ENCODE measurements around the gene PDZD2. TPM values are rescaled to one million over a fixed set of nuclear protein-coding genes. Genes with fewer than 3 reads are reported as not detected.

PDZD2 gene
- total RNA-seq, 1 donor from 2014 or later: 0.38 TPM

- no peak overlapping the region for H3K27ac Mint-ChIP-seq
These were observed 270.1 kb downstream of the PDZD2 start for GRCh38 chr5:31909073-31909472.

DNA sequence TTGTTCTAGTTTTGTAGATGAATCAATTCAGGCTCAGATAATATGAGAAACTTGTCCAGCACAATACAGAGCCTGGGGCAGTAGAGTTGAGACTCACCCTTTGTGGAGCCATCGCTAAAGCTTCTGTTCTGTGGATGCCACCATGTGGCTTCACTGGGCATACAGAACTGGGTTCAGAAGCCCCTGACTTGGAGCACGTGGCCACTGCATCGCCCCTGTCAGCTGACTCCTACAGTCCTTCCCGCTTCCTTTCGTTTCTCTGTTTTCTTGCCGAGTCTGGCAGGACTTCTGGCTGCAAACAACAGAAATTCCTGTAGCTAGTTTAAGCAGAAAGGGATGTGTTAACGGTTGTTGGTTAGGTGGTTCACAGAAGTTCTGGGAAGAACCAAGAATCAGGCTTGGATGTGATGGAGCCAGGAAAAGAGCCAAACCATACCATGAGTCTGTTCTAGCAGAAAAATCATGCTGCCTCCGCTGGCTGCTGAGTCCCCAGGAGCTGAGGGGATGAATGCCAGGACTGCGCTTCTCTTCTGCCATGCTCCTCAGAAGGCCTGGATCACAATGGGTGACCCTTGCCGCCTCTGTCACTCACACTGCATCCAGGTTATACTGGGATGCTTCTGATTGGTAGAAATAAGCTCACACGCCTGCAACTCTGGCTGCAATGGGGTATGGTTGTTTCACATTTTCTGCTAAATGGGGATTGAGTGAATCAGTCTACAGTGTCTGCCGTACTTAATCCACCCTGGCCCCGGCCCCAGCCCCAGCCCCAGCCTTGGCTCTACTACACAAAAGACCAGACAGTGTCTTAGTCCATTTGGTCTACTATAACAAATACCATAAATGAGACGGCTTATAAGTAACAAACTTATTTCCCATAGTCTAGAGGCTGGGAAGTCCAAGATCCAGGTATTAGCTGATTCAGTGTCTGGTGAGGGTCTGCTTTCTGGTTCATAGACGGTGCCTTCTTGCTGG lies 272.6 kb downstream of the PDZD2 start:
- Mint-ChIP-seq H3K27me3 (no peaks in the 10 kb centered on the region), H3K4me1 (no peaks in the 10 kb centered on the region), H3K4me3 (no peak overlapping the region), H3K27ac (no peak overlapping the region), H3K9me3 (no peaks in the 10 kb centered on the region), H3K36me3 (ENCODE audit: low read depth) (no peaks in the 10 kb centered on the region)
- ATAC-seq (ENCODE audit: low read depth) (no peak), DNase-seq (no peak)
- CTCF ChIA-PET: no interaction called here
- intact Hi-C loops (cut with micrococcal nuclease): no loop called here
- TF ChIP-seq, protein P1, sequence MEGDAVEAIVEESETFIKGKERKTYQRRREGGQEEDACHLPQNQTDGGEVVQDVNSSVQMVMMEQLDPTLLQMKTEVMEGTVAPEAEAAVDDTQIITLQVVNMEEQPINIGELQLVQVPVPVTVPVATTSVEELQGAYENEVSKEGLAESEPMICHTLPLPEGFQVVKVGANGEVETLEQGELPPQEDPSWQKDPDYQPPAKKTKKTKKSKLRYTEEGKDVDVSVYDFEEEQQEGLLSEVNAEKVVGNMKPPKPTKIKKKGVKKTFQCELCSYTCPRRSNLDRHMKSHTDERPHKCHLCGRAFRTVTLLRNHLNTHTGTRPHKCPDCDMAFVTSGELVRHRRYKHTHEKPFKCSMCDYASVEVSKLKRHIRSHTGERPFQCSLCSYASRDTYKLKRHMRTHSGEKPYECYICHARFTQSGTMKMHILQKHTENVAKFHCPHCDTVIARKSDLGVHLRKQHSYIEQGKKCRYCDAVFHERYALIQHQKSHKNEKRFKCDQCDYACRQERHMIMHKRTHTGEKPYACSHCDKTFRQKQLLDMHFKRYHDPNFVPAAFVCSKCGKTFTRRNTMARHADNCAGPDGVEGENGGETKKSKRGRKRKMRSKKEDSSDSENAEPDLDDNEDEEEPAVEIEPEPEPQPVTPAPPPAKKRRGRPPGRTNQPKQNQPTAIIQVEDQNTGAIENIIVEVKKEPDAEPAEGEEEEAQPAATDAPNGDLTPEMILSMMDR (IDR thresholded peaks at IDR 0.05): no peak
- POLR2A ChIA-PET: interaction anchor here (0.5 kb wide), 1 partner anchor 10 kb away, joined by 3 read pairs; no protein-coding TSS in a partner anchor

More at GRCh38 chr5:31909073-31909472, 270.1 kb downstream of the PDZD2 start:
- Mint-ChIP-seq H3K9me3 (no peaks in the 10 kb centered on the region), H3K4me1 (no peaks in the 10 kb centered on the region), H3K4me3 (no peak overlapping the region), H3K36me3 (ENCODE audit: low read depth) (no peaks in the 10 kb centered on the region), H3K27me3 (no peaks in the 10 kb centered on the region)
- TF ChIP-seq, protein P1 (IDR thresholded peaks at IDR 0.05): no peak
- ChIA-PET CTCF (no interaction called here), POLR2A (no interaction called here)
- ATAC-seq (ENCODE audit: low read depth): no peak
- intact Hi-C loops (cut with micrococcal nuclease): no loop called here
- no peak for DNase-seq

GRCh38 chr5:31913808-31914207 lies 274.9 kb downstream of the PDZD2 start:
- DNase-seq (no peak), ATAC-seq (ENCODE audit: low read depth) (no peak)
- H3K27me3 Mint-ChIP-seq: no peaks in the 10 kb centered on the region
- H3K4me3 Mint-ChIP-seq: no peak overlapping the region
- intact Hi-C loops (cut with micrococcal nuclease): no loop called here
- TF ChIP-seq, protein P1 (IDR thresholded peaks at IDR 0.05): no peak
- ChIA-PET CTCF (no interaction called here), POLR2A (no interaction called here)
- no peaks in the 10 kb centered on the region for H3K9me3 Mint-ChIP-seq
- no peaks in the 10 kb centered on the region for H3K36me3 Mint-ChIP-seq (ENCODE audit: low read depth)
- H3K27ac Mint-ChIP-seq: no peak overlapping the region
- no peaks in the 10 kb centered on the region for H3K4me1 Mint-ChIP-seq

DNA sequence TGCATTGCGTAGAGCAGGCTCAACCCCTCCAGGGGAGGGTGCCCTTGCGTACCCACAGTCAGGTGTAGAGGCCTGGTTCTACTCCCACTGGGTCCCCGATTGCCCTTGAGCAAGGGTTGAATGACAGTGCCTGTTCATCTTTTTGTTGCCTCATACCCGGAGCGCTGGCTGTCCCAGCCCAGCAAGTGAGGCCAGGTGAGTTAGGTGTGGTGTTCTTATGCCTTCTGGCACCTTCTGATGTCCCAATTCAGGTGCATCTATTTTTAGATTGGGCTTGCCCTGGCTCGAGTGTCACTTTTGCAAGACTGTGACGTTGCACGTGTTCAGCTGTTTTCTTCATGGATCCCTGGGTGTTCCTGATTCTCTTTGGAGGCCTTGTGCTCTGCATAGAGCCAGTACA lies 277.4 kb downstream of the PDZD2 start:
- no peak overlapping the region for H3K27ac Mint-ChIP-seq
- POLR2A ChIA-PET: no interaction called here
- no peak for DNase-seq

GRCh38 chr5:31918739-31919138 lies 279.8 kb downstream of the PDZD2 start:
- no peak for ATAC-seq (ENCODE audit: low read depth)
- Mint-ChIP-seq H3K4me3 (no peak overlapping the region), H3K36me3 (ENCODE audit: low read depth) (no peaks in the 10 kb centered on the region), H3K27ac (no peak overlapping the region), H3K9me3 (no peaks in the 10 kb centered on the region), H3K4me1 (no peaks in the 10 kb centered on the region), H3K27me3 (no peaks in the 10 kb centered on the region)
- POLR2A ChIA-PET: no interaction called here
- no peak for DNase-seq
- CTCF ChIA-PET: no interaction called here
- intact Hi-C loops (cut with micrococcal nuclease): no loop called here
- TF ChIP-seq, protein P1 (IDR thresholded peaks at IDR 0.05): no peak

More for the DNA sequence above, 277.4 kb downstream of the PDZD2 start:
- Mint-ChIP-seq H3K4me1 (no peaks in the 10 kb centered on the region), H3K36me3 (ENCODE audit: low read depth) (no peaks in the 10 kb centered on the region), H3K4me3 (no peak overlapping the region), H3K9me3 (no peaks in the 10 kb centered on the region), H3K27me3 (no peaks in the 10 kb centered on the region)
- ATAC-seq (ENCODE audit: low read depth): no peak
- TF ChIP-seq, protein P1 (IDR thresholded peaks at IDR 0.05): no peak
- intact Hi-C loops (cut with micrococcal nuclease): no loop called here
- CTCF ChIA-PET: no interaction called here

All from activated B cell treated with CpG ODN at 0.5 μM for 24 hours (primary cell).